Mesodermal cell (in vitro differentiated cells): ENCODE data around the gene CCNY.

ENCODE experiments used
- H3K27ac ChIP-seq: 2 replicates; pipeline ENCODE4 v1.7.0; 2013; ENCODE audit warnings: mild to moderate bottlenecking, low read depth, low read length, moderate library complexity; ENCODE audit not compliant: severe bottlenecking
- H3K36me3 ChIP-seq: 2 replicates; pipeline ENCODE4 v1.7.1; 2013; ENCODE audit warnings: mild to moderate bottlenecking, low read length, moderate library complexity; ENCODE audit not compliant: control insufficient read depth, insufficient read depth
- H3K4me1 ChIP-seq: one replicate; pipeline ENCODE4 v1.7.1; 2013; ENCODE audit warnings: mild to moderate bottlenecking, low read length; ENCODE audit not compliant: insufficient read depth, control insufficient read depth, poor library complexity, severe bottlenecking
- H3K4me3 ChIP-seq: 2 replicates; pipeline ENCODE4 v1.7.0; 2013; ENCODE audit warnings: low read length, control low read depth, mild to moderate bottlenecking; ENCODE audit not compliant: insufficient read depth, poor library complexity, severe bottlenecking; ENCODE audit errors: extremely low read depth
- H3K9me3 ChIP-seq: 2 replicates; pipeline ENCODE4 v1.7.1; 2013; ENCODE audit warnings: mild to moderate bottlenecking, low read length, moderate library complexity; ENCODE audit not compliant: control insufficient read depth
- WGBS, 2 experiments: methylation state at CpG; one replicate each; pipeline ENCODE4 v1.1.5; 2013; ENCODE audit warnings: missing lambda C conversion rate in 2 of 2; ENCODE audit not compliant: insufficient coverage in 2 of 2; 5-methylcytosine and 5-hydroxymethylcytosine counted together

The CCNY gene

GRCh38 chr10:35585356-35585755 lies 249.0 kb downstream of the CCNY start:
- Histone ChIP-seq H3K36me3 (no peaks in the 10 kb centered on the region), H3K27ac (no peak overlapping the region), H3K4me3 (no peak overlapping the region), H3K4me1 (no peaks in the 10 kb centered on the region), H3K9me3 (no peaks in the 10 kb centered on the region)
- WGBS, 2 experiments: 95% methylated on average over 11 of the region's 11 CpGs

GRCh38 chr10:35585903-35586535 lies 249.7 kb downstream of the CCNY start:
- Histone ChIP-seq H3K27ac (no peak overlapping the region), H3K9me3 (no peaks in the 10 kb centered on the region), H3K4me3 (no peak overlapping the region), H3K36me3 (no peaks in the 10 kb centered on the region), H3K4me1 (no peaks in the 10 kb centered on the region)
- 86 to 90% methylated on average over 7 of the region's 8 CpGs for WGBS, 2 experiments

- H3K4me3 ChIP-seq: no peak overlapping the region
- H3K27ac ChIP-seq: no peak overlapping the region
- H3K36me3 ChIP-seq: no peaks in the 10 kb centered on the region
- no peaks in the 10 kb centered on the region for H3K9me3 ChIP-seq
- no peaks in the 10 kb centered on the region for H3K4me1 ChIP-seq
Measured at GRCh38 chr10:35588836-35589235, 252.5 kb downstream of the CCNY start.

GRCh38 chr10:35592441-35592840 lies 256.1 kb downstream of the CCNY start:
- H3K36me3 ChIP-seq: no peaks in the 10 kb centered on the region
- WGBS, 2 experiments: 92% methylated on average over 4 of the region's 4 CpGs; no CpG with 5 or more reads in 1 of the 2 experiments
- H3K4me3 ChIP-seq: no peak overlapping the region
- H3K4me1 ChIP-seq: no peaks in the 10 kb centered on the region
- no peak overlapping the region for H3K27ac ChIP-seq
- no peaks in the 10 kb centered on the region for H3K9me3 ChIP-seq

- H3K27ac ChIP-seq: no peak overlapping the region
- no peaks in the 10 kb centered on the region for H3K9me3 ChIP-seq
- 64 to 68% methylated on average over 11 of the region's 14 CpGs for WGBS, 2 experiments
- no peak overlapping the region for H3K4me3 ChIP-seq
- no peaks in the 10 kb centered on the region for H3K36me3 ChIP-seq
- H3K4me1 ChIP-seq: no peaks in the 10 kb centered on the region
Measured at GRCh38 chr10:35594115-35595079, 258.1 kb downstream of the CCNY start.

GRCh38 chr10:35595106-35595505 lies 258.8 kb downstream of the CCNY start:
- H3K9me3 ChIP-seq: no peaks in the 10 kb centered on the region
- no peak overlapping the region for H3K27ac ChIP-seq
- H3K36me3 ChIP-seq: no peaks in the 10 kb centered on the region
- H3K4me3 ChIP-seq: no peak overlapping the region
- WGBS, 2 experiments: 39 to 50% methylated on average over 2 of the region's 3 CpGs
- no peaks in the 10 kb centered on the region for H3K4me1 ChIP-seq

GRCh38 chr10:35598379-35598778 lies 262.1 kb downstream of the CCNY start:
- Histone ChIP-seq H3K4me3 (no peak overlapping the region), H3K36me3 (no peaks in the 10 kb centered on the region), H3K4me1 (no peaks in the 10 kb centered on the region), H3K9me3 (no peaks in the 10 kb centered on the region), H3K27ac (no peak overlapping the region)
- 69 to 70% methylated on average over 4 to 5 of the region's 6 CpGs for WGBS, 2 experiments

GRCh38 chr10:35600193-35600592 lies 263.9 kb downstream of the CCNY start:
- Histone ChIP-seq H3K27ac (no peak overlapping the region), H3K36me3 (no peaks in the 10 kb centered on the region), H3K4me1 (no peaks in the 10 kb centered on the region), H3K4me3 (no peak overlapping the region), H3K9me3 (no peaks in the 10 kb centered on the region)
- 78 to 83% methylated on average over 1 to 2 of the region's 2 CpGs for WGBS, 2 experiments

GRCh38 chr10:35605191-35605590 lies 268.9 kb downstream of the CCNY start, which contains the start of gene GJD4:
Gene GJD4, plus strand, starts transcription at chr10:35605341. Its CDS starts 227 bp downstream, at chr10:35605568.
- Histone ChIP-seq H3K27ac (no peak within 1 kb of the TSS), H3K4me3 (no peak within 1 kb of the TSS), H3K36me3 (no peaks in the 10 kb centered on the region), H3K9me3 (peaks cover 6% of the 10 kb centered on the region), H3K4me1 (no peaks in the 10 kb centered on the region)
- WGBS, 2 experiments: 71 to 76% methylated on average over 4 to 7 of the region's 8 CpGs

GRCh38 chr10:35606430-35606829 lies 270.1 kb downstream of the CCNY start:
- Histone ChIP-seq H3K36me3 (no peaks in the 10 kb centered on the region), H3K9me3 (peaks cover 10% of the 10 kb centered on the region), H3K4me1 (no peaks in the 10 kb centered on the region), H3K27ac (no peak overlapping the region), H3K4me3 (no peak overlapping the region)
- no CpG with 5 or more reads among the region's 6 CpGs for WGBS, 2 experiments
